GM21381 (cell line): Measurements from ENCODE around the gene CHCHD6.
A peak's percentile ranks its signal among the peaks of the same experiment; 100 is the strongest.

ENCODE experiments used
- ATAC-seq: cut with Tn5 transposase; IDR thresholded peaks from one replicate; pipeline ENCODE4 v1.9.1; 2021; ENCODE audit warnings: mild to moderate bottlenecking, moderate library complexity; ENCODE audit not compliant: unreplicated experiment

CHCHD6 gene

DNA sequence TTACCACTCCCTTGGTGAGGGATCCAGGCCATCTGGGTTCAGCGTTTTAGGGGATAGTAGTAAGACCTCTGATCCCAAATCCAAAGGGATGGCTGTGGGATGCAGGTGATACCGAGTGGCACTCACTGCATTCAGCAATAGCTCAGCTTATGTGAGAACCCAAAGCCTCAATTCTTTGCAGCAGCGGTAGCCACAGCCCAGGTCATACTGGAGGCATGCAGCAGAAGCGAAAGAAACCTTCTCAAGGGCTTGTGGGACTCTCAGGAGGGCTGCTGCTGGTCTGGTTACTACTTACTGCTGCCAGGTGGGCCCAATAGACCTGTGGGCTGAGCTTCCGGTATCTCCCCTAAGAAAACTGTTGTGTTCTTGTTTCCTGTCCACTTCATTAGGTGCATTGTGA is 38.0 kb downstream of the CHCHD6 start:
- ATAC-seq = no peak

DNA sequence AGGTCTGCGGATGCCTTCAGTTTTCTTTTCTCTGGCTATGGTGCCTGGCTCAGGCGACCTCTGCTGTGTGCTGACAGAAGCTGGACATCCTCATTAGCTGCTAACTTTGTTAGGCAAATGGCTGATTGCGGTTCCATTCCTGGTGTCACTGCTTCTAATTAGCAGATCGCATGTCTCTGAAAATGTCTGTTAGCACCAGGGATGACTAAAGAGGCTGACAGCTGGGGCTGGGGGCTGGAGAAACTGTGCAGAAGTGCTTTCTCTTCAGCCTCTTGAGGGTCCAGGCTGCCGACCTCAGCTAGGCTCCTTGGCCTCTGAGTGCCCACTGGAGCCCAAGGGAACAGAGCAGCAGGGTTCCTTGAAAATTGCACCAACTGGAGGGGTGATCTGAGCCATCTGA is 39.3 kb downstream of the CHCHD6 start:
- ATAC-seq = no peak

DNA sequence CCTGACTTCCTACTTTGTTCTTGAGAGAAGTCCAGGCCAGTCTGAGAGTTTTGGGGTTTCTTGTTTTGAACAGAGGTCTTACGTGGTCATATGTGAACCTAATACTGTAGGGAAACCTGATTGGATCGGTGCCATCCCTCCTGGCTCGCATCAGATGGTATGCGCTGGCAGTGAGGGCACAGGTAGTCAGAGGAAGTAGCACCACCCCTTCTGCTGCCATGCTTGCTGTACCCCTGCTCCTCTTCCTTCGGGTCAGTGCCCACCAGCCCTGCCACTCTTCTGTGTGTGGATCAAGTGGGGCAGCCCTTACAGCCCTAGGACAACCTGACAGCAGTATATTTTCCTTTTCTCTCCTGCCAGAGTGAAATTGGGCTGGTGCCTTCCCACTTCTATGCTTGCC is 39.7 kb downstream of the CHCHD6 start:
- no peak for ATAC-seq

- no peak for ATAC-seq
Observed at GRCh38 chr3:126745760-126746394, 41.8 kb downstream of the CHCHD6 start.

- no peak for ATAC-seq
Observed at GRCh38 chr3:126746395-126747177, 42.5 kb downstream of the CHCHD6 start.

DNA sequence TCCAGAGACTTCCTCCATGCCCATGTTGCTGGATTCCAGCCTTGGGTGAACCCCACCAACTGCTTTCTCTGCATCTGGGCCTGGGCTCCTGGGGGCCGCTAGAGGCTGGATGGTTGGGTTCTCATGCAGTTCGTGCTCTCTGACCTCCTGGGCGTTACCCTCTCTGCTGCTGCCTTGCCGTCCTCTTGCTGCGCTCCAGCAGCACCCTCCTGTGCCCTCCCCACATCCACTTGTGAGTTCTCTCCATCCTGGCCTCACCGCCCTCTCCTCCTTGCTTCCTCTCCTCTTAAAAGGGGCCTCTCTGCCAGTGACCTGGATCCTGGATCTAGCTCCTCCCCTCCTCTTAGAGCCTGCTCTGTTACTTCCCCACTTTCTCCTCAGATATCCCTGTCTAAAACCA is 43.7 kb downstream of the CHCHD6 start:
- no peak for ATAC-seq

DNA sequence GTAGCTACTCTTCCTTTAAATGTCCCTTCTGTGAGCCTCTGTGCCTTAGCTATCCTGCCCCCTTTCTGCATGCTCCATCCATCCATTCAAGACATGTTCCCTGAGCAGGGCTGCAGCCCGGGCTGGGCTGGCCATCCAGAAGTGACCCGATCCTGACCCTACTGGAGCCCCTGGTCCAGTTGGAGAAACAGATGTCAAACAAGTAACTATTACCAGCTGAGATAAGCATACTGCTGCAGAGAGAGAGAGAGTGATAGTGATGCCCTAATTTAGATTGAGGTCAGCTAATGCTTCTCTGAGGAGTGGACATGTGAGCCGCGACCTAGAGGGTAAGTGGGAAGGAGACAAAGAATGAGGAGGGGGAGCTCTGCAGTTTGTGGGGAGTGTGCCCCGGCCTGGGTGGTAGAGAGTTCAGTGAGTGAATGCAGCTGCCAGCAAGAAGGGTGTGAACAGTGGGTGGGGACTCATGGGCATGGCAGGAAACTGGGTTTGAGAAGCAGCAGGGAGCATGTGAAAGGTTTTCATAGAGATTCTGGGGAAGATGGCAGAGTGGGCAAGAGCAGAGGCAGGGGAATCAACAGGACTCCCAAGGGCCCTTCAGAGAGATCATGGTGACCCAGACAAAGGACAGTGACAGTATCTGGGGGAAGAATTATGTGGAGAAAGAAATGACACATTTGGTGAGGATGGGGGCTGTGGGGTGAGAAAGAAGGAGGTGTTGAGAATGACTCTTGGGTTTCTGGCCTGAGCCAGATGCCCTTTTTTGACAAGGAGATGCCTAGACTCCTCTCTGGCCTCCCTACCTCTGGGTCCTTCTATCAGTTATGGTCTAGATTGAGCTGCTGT is 44.9 kb downstream of the CHCHD6 start:
- no peak for ATAC-seq

DNA sequence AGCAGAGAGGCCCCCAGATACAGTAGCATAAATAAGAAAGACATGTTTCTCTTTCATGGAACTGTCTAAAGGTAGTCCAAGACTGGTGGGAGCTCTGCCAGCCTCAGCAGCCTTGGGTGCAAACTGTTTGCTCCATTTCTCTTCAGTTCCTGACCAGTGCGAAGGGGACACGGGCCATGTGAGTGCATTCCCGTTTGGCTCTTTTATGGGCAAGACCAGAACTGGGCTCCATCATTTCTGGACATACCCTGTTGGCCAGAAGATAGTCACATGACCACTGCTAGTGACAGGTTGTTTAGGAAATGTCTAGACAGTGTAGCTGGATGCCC is 45.5 kb downstream of the CHCHD6 start:
- no peak for ATAC-seq

DNA sequence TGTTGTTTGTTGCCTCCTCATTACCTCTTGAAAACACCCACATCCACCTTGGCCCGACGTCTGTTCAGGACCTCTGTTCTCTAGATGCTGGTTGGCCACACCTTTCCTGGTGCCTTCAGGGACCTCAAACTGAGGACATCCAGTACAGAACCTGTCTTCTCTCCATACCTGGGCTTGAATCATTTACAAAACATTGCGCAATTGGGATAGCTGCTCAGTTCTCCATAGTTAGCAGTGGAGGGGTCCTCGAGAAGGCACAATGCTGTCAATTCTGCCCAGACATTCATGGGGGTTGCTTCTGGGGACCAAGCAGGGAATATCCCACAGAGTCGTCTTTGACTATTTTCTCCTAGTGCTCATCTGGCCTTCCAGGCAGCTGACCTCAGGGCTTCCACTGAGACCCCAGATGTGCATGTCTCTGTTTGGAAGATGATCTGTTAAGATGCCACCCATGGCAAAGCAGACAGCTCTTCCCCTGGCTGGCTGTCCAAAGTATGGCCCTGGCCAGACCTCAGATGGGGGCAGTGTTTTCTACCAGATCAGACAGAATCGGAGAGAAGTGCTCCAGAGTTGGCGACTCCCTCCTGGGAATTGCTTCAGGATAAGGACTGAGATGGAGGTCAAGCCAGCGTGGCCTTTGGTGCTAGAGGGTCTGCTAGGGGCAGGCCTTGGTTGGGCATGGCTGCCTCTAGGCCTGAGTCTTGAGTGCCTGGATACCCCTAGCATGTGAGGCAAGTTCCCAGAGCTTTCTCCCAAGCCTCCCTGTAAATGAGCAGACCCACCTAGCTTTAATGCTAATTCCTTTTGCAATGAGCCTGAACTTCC is 46.1 kb downstream of the CHCHD6 start:
- ATAC-seq = no peak

DNA sequence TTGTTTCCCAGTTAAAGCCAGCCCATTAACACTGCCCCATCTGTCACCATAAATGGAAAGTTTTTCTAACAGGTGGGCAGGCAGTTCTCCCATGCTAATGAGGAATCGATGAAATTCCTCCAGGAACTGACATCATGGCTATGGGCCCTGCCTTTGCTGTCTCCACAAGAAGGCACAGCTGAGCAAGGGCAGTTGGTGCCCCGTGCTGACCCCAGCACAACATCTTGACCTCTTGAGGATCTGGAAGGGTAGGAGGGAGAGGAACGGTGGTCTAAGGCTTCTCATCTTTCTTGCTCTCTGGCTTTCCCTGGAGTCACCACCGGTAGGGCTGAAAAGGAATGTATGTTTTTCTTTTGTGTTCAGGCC is 46.7 kb downstream of the CHCHD6 start:
- no peak for ATAC-seq

DNA sequence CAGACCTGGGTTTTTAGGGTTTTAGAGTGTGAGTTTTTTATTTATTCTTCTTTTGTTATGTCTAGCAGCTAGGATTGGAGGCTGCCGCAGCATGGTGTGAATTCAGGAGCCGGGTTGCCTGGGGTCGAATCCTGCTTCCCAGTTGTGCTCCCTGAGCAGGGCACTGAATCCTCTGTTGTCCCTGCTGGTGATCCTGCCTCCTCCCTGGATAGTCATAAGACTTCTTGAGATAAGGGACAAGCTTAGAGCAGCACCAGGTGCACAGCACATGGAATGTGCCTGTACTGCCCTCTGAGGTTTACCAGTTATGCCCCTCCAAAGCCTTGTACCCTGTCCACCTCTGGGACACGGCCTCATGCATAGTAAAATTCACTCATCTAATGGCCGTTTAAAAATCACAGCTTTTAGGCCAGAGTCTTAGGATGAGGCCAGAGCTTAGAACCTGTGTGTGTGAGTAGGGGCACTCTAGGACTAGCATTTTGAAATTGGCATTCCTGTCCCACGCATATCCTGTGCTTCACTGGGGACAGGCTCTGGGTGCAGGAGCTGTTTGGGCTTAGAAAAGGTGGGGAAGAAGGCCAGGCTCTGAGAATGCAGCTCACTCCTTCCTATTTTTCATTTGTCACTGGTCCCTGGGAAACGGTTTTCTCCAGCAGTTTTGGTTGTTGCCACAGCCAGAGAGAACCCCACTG is 47.7 kb downstream of the CHCHD6 start:
- ATAC-seq = no peak

DNA sequence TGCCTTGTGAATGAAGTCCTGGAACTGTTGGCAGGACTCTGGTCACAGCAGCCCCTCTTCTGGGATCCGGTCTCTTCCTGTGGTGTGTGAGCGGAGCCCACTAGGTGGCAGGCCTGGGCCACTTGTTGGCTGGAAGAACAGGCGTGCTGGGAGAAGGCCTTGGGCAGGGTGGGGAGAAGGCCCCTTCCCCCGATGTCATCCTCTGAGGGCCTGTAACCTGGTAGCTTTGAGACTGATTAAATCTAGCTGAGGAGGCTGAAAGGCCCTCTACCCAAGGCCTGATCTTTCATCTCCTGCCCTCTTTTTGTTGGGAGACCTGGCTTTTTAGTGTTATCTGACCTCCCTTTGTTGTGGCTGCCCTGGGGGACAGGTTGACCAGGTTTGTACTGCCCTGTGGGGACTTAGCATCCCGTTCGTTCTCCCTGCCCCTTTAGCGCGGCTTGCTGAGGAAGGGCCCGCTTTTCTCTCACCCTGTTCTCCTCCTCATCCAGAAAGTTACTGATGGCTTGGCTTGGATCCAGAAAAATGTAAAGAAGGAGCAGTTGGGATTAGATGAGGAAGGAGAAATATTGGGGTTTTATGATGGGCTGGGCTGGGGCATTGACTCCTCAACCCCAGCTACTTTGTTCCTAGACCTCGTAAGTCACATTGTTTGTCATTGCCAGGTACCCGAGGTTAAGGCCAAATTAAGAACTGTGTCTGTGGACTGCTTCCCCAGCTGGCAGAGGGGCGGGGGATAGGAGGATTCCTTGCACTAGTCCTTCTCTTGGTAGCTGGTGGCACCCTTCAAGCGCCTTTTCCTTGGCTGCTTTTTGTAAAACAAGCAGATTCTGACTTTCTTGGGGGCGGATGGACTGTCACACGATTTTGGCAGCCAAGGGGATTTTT is 48.5 kb downstream of the CHCHD6 start:
- ATAC-seq = peak; percentile 73

- no peak for ATAC-seq
Observed at GRCh38 chr3:126753191-126754160, 49.4 kb downstream of the CHCHD6 start.

- no peak for ATAC-seq
Observed at GRCh38 chr3:126755866-126756265, 51.8 kb downstream of the CHCHD6 start.

DNA sequence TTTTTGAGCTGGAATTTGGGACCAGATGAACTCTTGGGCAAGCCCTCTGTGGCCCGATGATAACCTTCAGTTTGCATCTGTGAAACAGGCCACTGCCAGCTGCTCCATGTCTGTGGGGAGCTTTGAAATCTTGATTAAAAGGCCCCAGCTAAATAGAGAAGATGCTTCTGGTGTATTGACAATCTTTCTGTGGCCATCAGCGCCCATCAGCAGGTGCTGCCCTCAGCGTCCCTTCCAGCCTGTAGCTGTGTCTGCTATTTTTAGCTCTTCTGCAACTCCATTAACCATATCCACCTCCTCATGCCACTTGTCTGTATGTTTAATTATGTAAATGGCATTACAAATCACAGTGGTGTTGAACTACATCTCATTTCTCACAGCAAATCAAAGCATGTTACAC is 54.0 kb downstream of the CHCHD6 start:
- no peak for ATAC-seq

DNA sequence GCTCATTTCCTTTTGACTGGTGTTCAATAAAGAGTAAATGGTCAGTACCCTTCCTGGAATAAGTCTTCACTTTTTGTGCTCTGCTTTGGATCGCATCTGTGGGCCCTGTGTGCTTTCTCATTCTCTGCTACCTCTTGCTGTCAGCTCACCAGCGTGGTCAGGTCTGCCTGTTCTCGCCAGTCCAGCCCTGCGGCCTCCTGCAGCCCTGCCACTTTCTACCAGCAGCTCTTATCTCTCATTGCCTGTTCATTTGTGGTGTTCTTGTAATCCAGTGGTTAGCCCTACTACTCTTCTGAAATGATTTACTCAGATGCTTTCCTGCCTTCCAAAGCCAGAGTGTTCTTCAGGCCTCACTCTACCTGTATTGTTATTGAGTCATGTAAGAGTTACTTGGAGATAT is 54.8 kb downstream of the CHCHD6 start:
- ATAC-seq = no peak

DNA sequence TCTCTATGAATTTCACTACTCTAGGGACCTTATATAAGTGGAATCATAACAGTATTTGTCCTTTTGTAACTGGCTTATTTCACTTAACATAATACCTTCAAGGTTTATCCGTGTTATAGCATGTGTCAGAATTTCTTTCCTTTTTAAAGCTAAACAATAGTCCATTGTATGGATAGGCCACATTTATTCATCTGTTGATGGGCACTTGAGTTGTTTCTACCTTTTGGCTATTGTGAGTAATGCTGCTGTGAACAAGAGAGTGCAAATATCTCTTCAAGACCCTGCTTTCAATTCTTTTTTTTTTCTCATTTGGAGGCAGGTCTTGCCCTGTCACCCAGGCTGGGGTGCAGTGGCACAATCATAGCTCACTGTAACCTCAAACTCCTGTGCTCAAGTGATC is 56.5 kb downstream of the CHCHD6 start:
- no peak for ATAC-seq

GRCh38 chr3:126763035-126763434 is 59.0 kb downstream of the CHCHD6 start:
- no peak for ATAC-seq
